Brain microvascular endothelial cell (primary cell): ENCODE results near the gene NCAM1.

ENCODE experiments used
- DNase-seq: peaks from one replicate; pipeline ENCODE4 v3.0.0-alpha.2; 2020
- H3K27ac ChIP-seq: fragments of 250-450 bp; sonication (Bioruptor Pico); 2 replicates; pipeline ENCODE4 v1.5.1; 2020; ENCODE audit warnings: mild to moderate bottlenecking, moderate library complexity
- H3K27me3 ChIP-seq: fragments of 250-450 bp; sonication (Bioruptor Pico); replicated peaks from 2 replicates; pipeline ENCODE4 v1.5.1; 2020; ENCODE audit warnings: mild to moderate bottlenecking
- H3K36me3 ChIP-seq: fragments of 250-450 bp; sonication (Bioruptor Pico); replicated peaks from 2 replicates; pipeline ENCODE4 v1.5.1; 2020; ENCODE audit warnings: mild to moderate bottlenecking
- H3K4me3 ChIP-seq: 2 replicates; pipeline ENCODE4 v1.5.1; 2011; ENCODE audit warnings: low read depth, mild to moderate bottlenecking, control low read depth, low read length, moderate library complexity
- in situ Hi-C: cut with HindIII; loops from 2 replicates; pipeline ENCODE4 v1.10.0; 2017; ENCODE audit warnings: low sequenced_read_pairs, low pct_ligation_motif_present
- TF ChIP-seq, protein P1 (sequence below): IDR thresholded peaks from 2 replicates; pipeline ENCODE4 v1.5.1; 2011; ENCODE audit warnings: low read depth, mild to moderate bottlenecking, moderate library complexity, low read length, control low read depth, inconsistent platforms; ENCODE audit errors: missing control alignments

Gene NCAM1

DNA sequence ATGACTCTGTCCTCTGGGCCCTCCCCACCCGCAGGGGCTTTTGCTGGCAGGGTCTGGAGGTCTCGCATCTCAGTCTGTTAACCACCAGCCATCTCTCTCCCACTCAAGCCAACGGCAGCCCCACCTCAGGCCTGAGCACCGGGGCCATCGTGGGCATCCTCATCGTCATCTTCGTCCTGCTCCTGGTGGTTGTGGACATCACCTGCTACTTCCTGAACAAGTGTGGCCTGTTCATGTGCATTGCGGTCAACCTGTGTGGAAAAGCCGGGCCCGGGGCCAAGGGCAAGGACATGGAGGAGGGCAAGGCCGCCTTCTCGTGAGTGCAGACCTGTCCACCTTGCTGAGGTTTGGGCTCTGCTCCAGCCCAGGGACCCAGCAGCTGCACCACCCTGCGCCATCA lies 308.9 kb downstream of the NCAM1 start:
- H3K36me3 ChIP-seq: no peaks in the 10 kb centered on the region
- TF ChIP-seq, protein P1, sequence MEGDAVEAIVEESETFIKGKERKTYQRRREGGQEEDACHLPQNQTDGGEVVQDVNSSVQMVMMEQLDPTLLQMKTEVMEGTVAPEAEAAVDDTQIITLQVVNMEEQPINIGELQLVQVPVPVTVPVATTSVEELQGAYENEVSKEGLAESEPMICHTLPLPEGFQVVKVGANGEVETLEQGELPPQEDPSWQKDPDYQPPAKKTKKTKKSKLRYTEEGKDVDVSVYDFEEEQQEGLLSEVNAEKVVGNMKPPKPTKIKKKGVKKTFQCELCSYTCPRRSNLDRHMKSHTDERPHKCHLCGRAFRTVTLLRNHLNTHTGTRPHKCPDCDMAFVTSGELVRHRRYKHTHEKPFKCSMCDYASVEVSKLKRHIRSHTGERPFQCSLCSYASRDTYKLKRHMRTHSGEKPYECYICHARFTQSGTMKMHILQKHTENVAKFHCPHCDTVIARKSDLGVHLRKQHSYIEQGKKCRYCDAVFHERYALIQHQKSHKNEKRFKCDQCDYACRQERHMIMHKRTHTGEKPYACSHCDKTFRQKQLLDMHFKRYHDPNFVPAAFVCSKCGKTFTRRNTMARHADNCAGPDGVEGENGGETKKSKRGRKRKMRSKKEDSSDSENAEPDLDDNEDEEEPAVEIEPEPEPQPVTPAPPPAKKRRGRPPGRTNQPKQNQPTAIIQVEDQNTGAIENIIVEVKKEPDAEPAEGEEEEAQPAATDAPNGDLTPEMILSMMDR: no peak
- H3K27ac ChIP-seq: no peak overlapping the region
- in situ Hi-C loops: no loop called here
- no peak for DNase-seq
- H3K27me3 ChIP-seq: no peaks in the 10 kb centered on the region
- H3K4me3 ChIP-seq: no peak overlapping the region

DNA sequence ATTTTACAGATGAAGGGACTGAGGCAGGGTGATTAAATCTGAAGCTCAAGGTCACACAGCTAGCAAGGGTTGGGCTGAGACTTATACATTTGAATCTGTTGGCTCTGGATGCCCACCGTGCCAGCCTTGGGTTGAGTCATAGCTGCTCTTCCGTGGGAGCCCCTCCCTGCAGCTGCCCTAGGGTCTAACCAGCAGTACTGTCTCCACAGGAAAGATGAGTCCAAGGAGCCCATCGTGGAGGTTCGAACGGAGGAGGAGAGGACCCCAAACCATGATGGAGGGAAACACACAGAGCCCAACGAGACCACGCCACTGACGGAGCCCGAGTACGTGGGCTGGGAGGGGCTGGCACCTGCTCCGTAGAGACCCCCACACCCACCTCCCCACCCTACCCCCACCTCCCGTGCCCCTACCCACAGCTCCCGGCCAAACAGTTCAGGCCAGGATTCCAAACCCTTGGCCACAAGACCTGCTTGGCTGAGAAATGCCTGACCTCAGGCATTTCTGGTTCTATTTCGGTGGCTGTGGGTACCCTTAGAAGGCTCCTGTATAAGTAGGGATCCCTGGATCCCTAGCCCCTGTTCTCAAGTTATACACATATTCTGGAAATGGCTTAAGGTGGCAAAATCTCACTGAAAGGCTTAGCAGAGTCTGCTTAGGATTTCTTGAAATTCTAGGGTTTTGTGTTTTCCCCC lies 310.5 kb downstream of the NCAM1 start:
- Histone ChIP-seq H3K27ac (no peak overlapping the region), H3K4me3 (no peak overlapping the region), H3K27me3 (no peaks in the 10 kb centered on the region), H3K36me3 (no peaks in the 10 kb centered on the region)
- no peak for DNase-seq
- TF ChIP-seq, protein P1: no peak
- in situ Hi-C loops: no loop called here

DNA sequence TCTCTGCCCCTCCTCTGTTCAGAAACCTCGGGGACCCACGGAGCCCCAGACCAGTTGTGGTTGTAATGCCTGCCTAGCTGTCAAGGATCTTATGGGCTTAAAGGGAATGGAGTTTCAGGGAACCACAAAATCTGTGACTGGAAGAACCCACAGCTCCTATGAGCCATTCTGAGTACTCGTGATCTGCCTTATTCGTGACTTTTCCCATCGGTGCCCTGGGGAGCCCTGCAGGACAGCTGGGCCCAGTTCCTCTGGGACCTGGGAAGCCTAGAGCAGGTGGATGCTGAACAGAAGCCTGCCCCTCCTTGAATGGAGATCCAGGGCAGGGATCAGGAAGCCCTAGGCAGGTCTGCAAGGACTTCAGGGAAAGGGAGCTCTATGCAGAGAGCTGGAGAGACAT lies 311.1 kb downstream of the NCAM1 start:
- in situ Hi-C loops: no loop called here
- no peak overlapping the region for H3K4me3 ChIP-seq
- TF ChIP-seq, protein P1: no peak
- H3K27ac ChIP-seq: no peak overlapping the region
- no peak for DNase-seq
- no peaks in the 10 kb centered on the region for H3K36me3 ChIP-seq
- no peaks in the 10 kb centered on the region for H3K27me3 ChIP-seq

DNA sequence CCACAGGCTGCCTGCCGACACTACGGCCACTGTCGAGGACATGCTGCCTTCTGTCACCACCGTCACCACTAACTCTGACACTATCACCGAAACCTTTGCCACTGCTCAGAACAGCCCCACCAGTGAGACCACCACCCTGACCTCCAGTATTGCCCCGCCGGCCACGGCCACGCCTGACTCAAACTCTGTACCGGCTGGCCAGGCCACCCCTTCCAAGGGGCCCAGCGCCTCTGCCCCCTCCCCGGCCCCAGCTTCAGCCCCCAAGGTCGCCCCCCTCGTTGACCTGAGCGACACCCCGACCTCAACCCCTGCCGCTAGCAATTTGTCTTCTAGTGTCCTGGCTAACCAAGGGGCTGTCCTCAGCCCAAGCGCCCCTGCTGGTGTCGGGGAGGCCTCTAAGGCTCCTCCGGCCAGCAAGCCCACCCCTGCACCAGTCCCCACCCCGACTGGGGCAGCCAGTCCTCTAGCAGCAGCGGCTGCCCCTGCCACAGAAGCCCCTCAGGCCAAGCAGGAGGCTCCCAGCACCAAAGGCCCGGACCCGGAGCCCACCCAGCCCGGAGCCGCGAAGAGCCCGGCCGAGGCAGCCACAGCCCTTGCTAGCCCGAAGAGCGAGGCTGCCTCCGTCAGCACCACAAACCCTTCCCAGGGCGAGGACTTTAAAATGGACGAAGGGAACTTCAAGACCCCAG lies 311.9 kb downstream of the NCAM1 start:
- no peaks in the 10 kb centered on the region for H3K36me3 ChIP-seq
- TF ChIP-seq, protein P1: no peak
- no peaks in the 10 kb centered on the region for H3K27me3 ChIP-seq
- in situ Hi-C loops: no loop called here
- H3K4me3 ChIP-seq: no peak overlapping the region
- DNase-seq: no peak
- no peak overlapping the region for H3K27ac ChIP-seq

DNA sequence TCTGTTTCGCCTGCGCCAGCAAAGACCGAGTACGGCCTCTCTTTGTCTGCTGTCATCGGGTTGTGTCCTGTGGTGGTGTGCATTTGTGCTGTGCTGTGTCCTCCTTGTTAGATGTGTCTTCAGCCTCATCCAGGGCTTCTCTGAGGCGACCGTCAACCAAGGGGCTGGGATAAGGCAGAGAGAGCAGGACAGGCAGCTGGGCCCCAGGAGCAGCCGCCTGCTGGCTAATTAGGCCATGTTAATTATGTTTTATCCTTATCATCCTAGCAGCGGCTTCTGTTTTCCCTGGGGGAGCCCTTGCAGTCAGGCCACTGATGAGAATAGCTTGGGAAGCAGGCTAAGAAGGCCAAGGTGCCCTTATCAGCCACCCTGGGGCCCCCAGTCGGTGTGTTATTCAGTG lies 312.5 kb downstream of the NCAM1 start:
- Histone ChIP-seq H3K27me3 (no peaks in the 10 kb centered on the region), H3K27ac (no peak overlapping the region), H3K4me3 (no peak overlapping the region), H3K36me3 (no peaks in the 10 kb centered on the region)
- in situ Hi-C loops: no loop called here
- TF ChIP-seq, protein P1: no peak
- DNase-seq: no peak
